A549 (cell line): Measurements from ENCODE around the gene CRYBA4. TPM values are rescaled to one million over a fixed set of nuclear protein-coding genes. Genes with fewer than 3 reads are reported as not detected.
A peak's percentile ranks its signal among the peaks of the same experiment; 100 is the strongest.

Source experiments
- ATAC-seq, 2 experiments: fragments of 200-7000 bp in 1 of 2; fragments of >200 bp in 1 of 2; cut with Nextera tagmentation in 1 of 2; cut with Tn5 transposase in 1 of 2; 3 replicates each; pipeline versions ENCODE4 v1.8.0 to v1.9.1; 2018 to 2020; ENCODE audit warnings: mild to moderate bottlenecking in 1 of 2, moderate library complexity in 1 of 2
- CTCF ChIA-PET: fragments of 300-600 bp; sonication (Branson Sonifier 250); formaldehyde crosslinking; extraction: SDS; loops from one replicate; lab custom pipeline; 2021; ENCODE audit warnings: antibody characterized with exemption, inconsistent platforms; lab: Yijun Ruan, JAX
- POLR2A ChIA-PET: fragments of 350-600 bp; formaldehyde crosslinking; extraction: SDS; loops from one replicate; lab custom pipeline; 2021; ENCODE audit warnings: antibody characterized with exemption, inconsistent platforms; lab: Yijun Ruan, JAX
- DNase-seq, 2 experiments: peaks; one replicate each; pipeline versions ENCODE4 v3.0.0 to v3.0.0-alpha.2; 2011 to 2016; ENCODE audit warnings: low read depth in 1 of 2, low spot score in 1 of 2
- FAIRE-seq: peaks from 2 replicates; lab custom pipeline; 2011; peaks lifted over from hg19 to GRCh38; lab: Jason Lieb, UNC
- H3K27ac ChIP-seq, 2 experiments: fragments of >200 bp; sonication (Bioruptor Twin); formaldehyde crosslinking; 3 replicates each; pipeline ENCODE4 v1.5.1; 2016 to 2017
- H3K4me1 ChIP-seq: fragments of >200 bp; sonication (Bioruptor Twin); formaldehyde crosslinking; 3 replicates; pipeline ENCODE4 v1.6.1; 2016
- H3K4me2 ChIP-seq: fragments of >200 bp; sonication (Bioruptor Twin); formaldehyde crosslinking; 3 replicates; pipeline ENCODE4 v1.6.1; 2016
- H3K4me3 ChIP-seq: fragments of >200 bp; sonication (Bioruptor Twin); formaldehyde crosslinking; 3 replicates; pipeline ENCODE4 v1.5.1; 2016
- H3K9me3 ChIP-seq: fragments of >200 bp; sonication (Bioruptor Twin); formaldehyde crosslinking; 3 replicates; pipeline ENCODE4 v1.6.1; 2016
- ATOH8 ChIP-seq: fragments of 250-450 bp; sonication (Bioruptor Pico); IDR thresholded peaks from 2 replicates; pipeline ENCODE4 v1.5.0; 2020; ENCODE audit warnings: low read depth, mild to moderate bottlenecking, moderate library complexity
- BCL3 ChIP-seq: fragments of >200 bp; sonication (Bioruptor Twin); formaldehyde crosslinking; IDR thresholded peaks from 3 replicates; pipeline ENCODE4 v1.6.1; 2016
- CHD4 ChIP-seq: fragments of 200-600 bp; sonication (generic); IDR thresholded peaks from 2 replicates; pipeline ENCODE4 v1.6.1; 2016; ENCODE audit warnings: antibody characterized with exemption, mild to moderate bottlenecking, borderline replicate concordance
- CTCF ChIP-seq: fragments of >200 bp; sonication (Bioruptor Twin); formaldehyde crosslinking; IDR thresholded peaks from 3 replicates; pipeline ENCODE4 v1.5.1; 2016
- E2F6 ChIP-seq: IDR thresholded peaks from 2 replicates; pipeline ENCODE4 v1.6.1; 2012; ENCODE audit warnings: low read depth, borderline replicate concordance
- EHF ChIP-seq: fragments of 250-450 bp; sonication (Bioruptor Pico); IDR thresholded peaks from 2 replicates; pipeline ENCODE4 v1.5.0; 2020; ENCODE audit warnings: mild to moderate bottlenecking
- EHMT2 ChIP-seq: fragments of 200-600 bp; sonication (generic); IDR thresholded peaks from 2 replicates; pipeline ENCODE4 v1.6.1; 2016; ENCODE audit warnings: antibody characterized with exemption, low read depth, mild to moderate bottlenecking, moderate library complexity
- FOSL2 ChIP-seq, 2 experiments: fragments of 450-650 bp in 1 of 2; fragments of >200 bp in 1 of 2; sonication (Bioruptor Twin) in 1 of 2; formaldehyde crosslinking; IDR thresholded peaks; 2 replicates each; pipeline versions ENCODE4 v1.5.0 to v1.6.1; 2016 to 2020; ENCODE audit warnings: mild to moderate bottlenecking in 1 of 2, moderate library complexity in 1 of 2
- HDAC2 ChIP-seq: fragments of 200-600 bp; sonication (generic); IDR thresholded peaks from 2 replicates; pipeline ENCODE4 v1.6.1; 2016
- HOXA7 ChIP-seq: fragments of 250-450 bp; sonication (Bioruptor Pico); IDR thresholded peaks from 2 replicates; pipeline ENCODE4 v1.5.0; 2020; ENCODE audit warnings: mild to moderate bottlenecking, moderate library complexity
- HOXB13 ChIP-seq: fragments of 250-450 bp; sonication (Bioruptor Pico); IDR thresholded peaks from 2 replicates; pipeline ENCODE4 v1.5.0; 2020; ENCODE audit warnings: low read depth, mild to moderate bottlenecking, moderate library complexity
- HOXB5 ChIP-seq: fragments of 250-450 bp; sonication (Bioruptor Pico); IDR thresholded peaks from 2 replicates; pipeline ENCODE4 v1.5.0; 2020; ENCODE audit warnings: mild to moderate bottlenecking, moderate library complexity
- JUN ChIP-seq, 2 experiments: fragments of >200 bp; sonication (Bioruptor Twin); formaldehyde crosslinking; IDR thresholded peaks; 2 replicates in 1 of 2; 3 replicates in 1 of 2; pipeline ENCODE4 v1.6.1; 2016 to 2017
- JUNB ChIP-seq: fragments of >200 bp; sonication (Bioruptor Twin); formaldehyde crosslinking; IDR thresholded peaks from 2 replicates; pipeline ENCODE4 v1.6.1; 2016
- KDM1A ChIP-seq: fragments of 200-600 bp; sonication (generic); IDR thresholded peaks from 2 replicates; pipeline ENCODE4 v1.6.1; 2016; ENCODE audit warnings: low read depth, mild to moderate bottlenecking
- KDM5A ChIP-seq: fragments of 200-600 bp; sonication (generic); IDR thresholded peaks from 2 replicates; pipeline ENCODE4 v1.6.1; 2016; ENCODE audit warnings: antibody characterized with exemption, mild to moderate bottlenecking
- MAFK ChIP-seq: fragments of 450-650 bp; IDR thresholded peaks from 2 replicates; pipeline ENCODE4 v1.6.1; 2014; ENCODE audit not compliant: partially characterized antibody
- MAX ChIP-seq: IDR thresholded peaks from 2 replicates; pipeline ENCODE4 v1.6.1; 2012
- NFE2L2 ChIP-seq: fragments of 150-350 bp; conservative IDR thresholded peaks from 2 replicates; pipeline ENCODE4 v1.6.1; 2014; ENCODE audit warnings: low read length
- NR3C1 ChIP-seq: fragments of >200 bp; sonication (Bioruptor Twin); formaldehyde crosslinking; IDR thresholded peaks from 3 replicates; pipeline ENCODE4 v1.6.1; 2017
- PHF8 ChIP-seq: fragments of 200-600 bp; sonication (generic); IDR thresholded peaks from 2 replicates; pipeline ENCODE4 v1.6.1; 2016; ENCODE audit warnings: low read depth, mild to moderate bottlenecking, antibody characterized with exemption, moderate library complexity, borderline replicate concordance
- POLR2A ChIP-seq: IDR thresholded peaks from 2 replicates; pipeline ENCODE4 v1.6.1; 2012; ENCODE audit warnings: mild to moderate bottlenecking, low read length
- RARB ChIP-seq: fragments of 250-450 bp; sonication (Bioruptor Pico); IDR thresholded peaks from 2 replicates; pipeline ENCODE4 v1.8.0; 2021; ENCODE audit warnings: mild to moderate bottlenecking, moderate library complexity
- RCOR1 ChIP-seq: fragments of 150-350 bp; IDR thresholded peaks from 2 replicates; pipeline ENCODE4 v1.6.1; 2014; ENCODE audit warnings: antibody characterized with exemption, low read length, low read depth
- RFX5 ChIP-seq: fragments of 450-650 bp; IDR thresholded peaks from 2 replicates; pipeline ENCODE4 v1.7.1; 2014; ENCODE audit warnings: antibody characterized with exemption, mild to moderate bottlenecking, moderate library complexity
- SREBF2 ChIP-seq: fragments of 450-650 bp; IDR thresholded peaks from 2 replicates; pipeline ENCODE4 v1.6.1; 2014; ENCODE audit warnings: mild to moderate bottlenecking, moderate library complexity
- TP53 ChIP-seq: fragments of 250-450 bp; sonication (Bioruptor Pico); IDR thresholded peaks from 2 replicates; pipeline ENCODE4 v1.5.0; 2021; ENCODE audit warnings: mild to moderate bottlenecking, moderate library complexity
- USF2 ChIP-seq: fragments of 450-650 bp; IDR thresholded peaks from 2 replicates; pipeline ENCODE4 v1.6.1; 2014; ENCODE audit warnings: antibody characterized with exemption
- ZFP36 ChIP-seq: fragments of 450-650 bp; IDR thresholded peaks from 2 replicates; pipeline ENCODE4 v1.6.1; 2014; ENCODE audit warnings: borderline replicate concordance; ENCODE audit not compliant: partially characterized antibody
- ZNF302 ChIP-seq: fragments of 250-450 bp; sonication (Bioruptor Pico); IDR thresholded peaks from 2 replicates; pipeline ENCODE4 v1.9.0; 2021; ENCODE audit warnings: inconsistent platforms, mild to moderate bottlenecking, moderate library complexity
- ZSCAN20 ChIP-seq: fragments of 250-450 bp; sonication (Bioruptor Pico); IDR thresholded peaks from 2 replicates; pipeline ENCODE4 v1.8.0; 2022; ENCODE audit warnings: mild to moderate bottlenecking, moderate library complexity
- WGBS: methylation state at CpG from one replicate; pipeline ENCODE4 v1.1.6; 2017; ENCODE audit errors: missing lambda C conversion rate; 5-methylcytosine and 5-hydroxymethylcytosine counted together
- polyA plus RNA-seq, 4 experiments: library from polyadenylated mRNA; depleted of rRNA in 3 of 4; stranded (reverse); fragments of >200 nt; fragmentation: RNase III in 1 of 4; extraction: RNeasy Plus Mini Kit Qiagen cat#74134 plus additional on column Dnase treatment in 1 of 4; gene quantifications; 2 replicates in 3 of 4; 3 replicates in 1 of 4; pipeline ENCODE4 v1.2.3, GENCODE V29; 2011 to 2017

The CRYBA4 gene
- polyA plus RNA-seq, 2 of the 4 experiments (the other 2 are of a cell fraction) = not detected

- TF ChIP-seq KDM5A (no peak), ZFP36 (peak; percentile 73), BCL3 (no peak), HOXB13 (CRISPR knock-in tag) (no peak)
- H3K4me2 ChIP-seq = peak overlapping the region; percentile 97
- FAIRE-seq = no peak
- no peaks in the 10 kb centered on the region for H3K9me3 ChIP-seq
- no peak for DNase-seq
- CTCF ChIA-PET = no interaction called here
- peaks cover 20% of the 10 kb centered on the region for H3K4me1 ChIP-seq
- peak overlapping the region; percentile 63 to 87 for H3K27ac ChIP-seq
- POLR2A ChIA-PET = no interaction called here
- WGBS = 28% methylated on average over 8 of the region's 11 CpGs
- H3K4me3 ChIP-seq = peak overlapping the region; percentile 50
- ATAC-seq = peak; percentile 14 to 32; a peak in 4 of 6 replicates
Observed at GRCh38 chr22:26658161-26658560, 36.4 kb downstream of the CRYBA4 start.

- Histone ChIP-seq H3K4me2 (peak overlapping the region; percentile 97), H3K4me1 (peaks cover 20% of the 10 kb centered on the region), H3K9me3 (no peaks in the 10 kb centered on the region), H3K27ac (peak overlapping the region; percentile 63 to 87), H3K4me3 (peak overlapping the region; percentile 50)
- FAIRE-seq = no peak
- ChIA-PET POLR2A (no interaction called here), CTCF (interaction anchor here (0.7 kb wide), 1 partner anchor 145 kb away, joined by 3 read pairs; no protein-coding TSS in a partner anchor)
- 5% methylated on average over 14 of the region's 27 CpGs for WGBS
- peak; percentile 79 to 93 for DNase-seq
- peak; percentile 96 to 97 for ATAC-seq
- TF ChIP-seq NFE2L2 (peak; percentile 89), EHF (CRISPR knock-in tag) (no peak), ATOH8 (CRISPR knock-in tag) (peak; percentile 47; the same call in 1 of the 2 replicates), CTCF (no peak), MAX (peak; percentile 93), BCL3 (no peak), RFX5 (no peak), FOSL2 (IDR thresholded peaks at IDR 0.05) (peak; percentile 58), FOSL2 (CRISPR knock-in tag; IDR thresholded peaks at IDR 0.05) (peak; percentile 88), JUNB (peak; percentile 41; the same call in 1 of the 2 replicates), SREBF2 (no peak), MAFK (peak; percentile 99), HDAC2 (no peak), PHF8 (no peak), NR3C1 (no peak), CHD4 (no peak), USF2 (peak; percentile 76), ZSCAN20 (CRISPR knock-in tag) (no peak), RCOR1 (no peak), POLR2A (no peak), HOXB5 (CRISPR knock-in tag) (no peak), TP53 (CRISPR knock-in tag) (no peak), JUN (IDR thresholded peaks at IDR 0.05) (0 out of 5 replicates have a peak, but pooled peaks of 1 of the 2 experiments have one; percentile 20), EHMT2 (no peak), HOXA7 (CRISPR knock-in tag) (no peak), KDM1A (no peak), RARB (CRISPR knock-in tag) (no peak), ZNF302 (CRISPR knock-in tag) (peak; percentile 75), E2F6 (peak; percentile 42; the same call in 1 of the 2 replicates)
Observed at GRCh38 chr22:26658671-26659478, 37.1 kb downstream of the CRYBA4 start.
